ENCODE results near the gene CALD1. TPM values are rescaled to one million over a fixed set of nuclear protein-coding genes. Genes with fewer than 3 reads are reported as not detected.

The CALD1 gene
- total RNA-seq, 4 donors from 2014 or later: 162 to 401 (median 226) TPM

DNA sequence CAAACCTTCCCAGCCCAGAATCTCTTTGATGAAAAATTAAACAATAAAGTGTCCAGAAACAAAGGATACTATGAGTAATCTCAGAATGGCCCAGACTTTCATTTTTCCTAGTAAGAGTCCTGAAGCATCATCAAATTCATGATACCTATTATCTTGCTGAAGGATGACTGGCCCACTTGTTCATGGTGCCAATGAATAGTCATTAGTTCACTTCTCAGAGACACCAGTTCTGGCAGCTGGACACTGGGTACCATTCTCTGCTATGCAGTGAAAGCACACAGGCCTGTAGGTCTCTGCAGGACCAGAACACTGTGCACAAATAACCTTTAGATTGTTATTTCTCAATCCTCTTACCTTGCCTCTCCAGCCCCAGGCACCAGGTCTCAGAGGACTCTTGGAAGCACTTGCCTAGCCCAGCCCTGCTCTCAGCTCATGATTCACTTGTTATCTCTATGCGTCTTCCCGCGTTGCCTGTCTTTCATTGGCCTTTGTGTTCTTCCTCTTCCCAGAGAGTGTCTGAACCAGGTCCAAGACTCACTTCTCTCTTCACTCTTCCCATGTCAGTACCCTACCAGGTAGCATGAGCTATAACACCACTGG is 108.8 kb downstream of the CALD1 start:
- DNase-seq: no peak
- TF ChIP-seq, protein P1, sequence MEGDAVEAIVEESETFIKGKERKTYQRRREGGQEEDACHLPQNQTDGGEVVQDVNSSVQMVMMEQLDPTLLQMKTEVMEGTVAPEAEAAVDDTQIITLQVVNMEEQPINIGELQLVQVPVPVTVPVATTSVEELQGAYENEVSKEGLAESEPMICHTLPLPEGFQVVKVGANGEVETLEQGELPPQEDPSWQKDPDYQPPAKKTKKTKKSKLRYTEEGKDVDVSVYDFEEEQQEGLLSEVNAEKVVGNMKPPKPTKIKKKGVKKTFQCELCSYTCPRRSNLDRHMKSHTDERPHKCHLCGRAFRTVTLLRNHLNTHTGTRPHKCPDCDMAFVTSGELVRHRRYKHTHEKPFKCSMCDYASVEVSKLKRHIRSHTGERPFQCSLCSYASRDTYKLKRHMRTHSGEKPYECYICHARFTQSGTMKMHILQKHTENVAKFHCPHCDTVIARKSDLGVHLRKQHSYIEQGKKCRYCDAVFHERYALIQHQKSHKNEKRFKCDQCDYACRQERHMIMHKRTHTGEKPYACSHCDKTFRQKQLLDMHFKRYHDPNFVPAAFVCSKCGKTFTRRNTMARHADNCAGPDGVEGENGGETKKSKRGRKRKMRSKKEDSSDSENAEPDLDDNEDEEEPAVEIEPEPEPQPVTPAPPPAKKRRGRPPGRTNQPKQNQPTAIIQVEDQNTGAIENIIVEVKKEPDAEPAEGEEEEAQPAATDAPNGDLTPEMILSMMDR (IDR thresholded peaks at IDR 0.05): no peak
- TF ChIP-seq POLR2AphosphoS5 (IDR thresholded peaks at IDR 0.05): no peak
- TF ChIP-seq EP300 (IDR thresholded peaks at IDR 0.05; ENCODE audit: low read depth): no peak
- no peak for TF ChIP-seq POLR2A (IDR thresholded peaks at IDR 0.05)
- no peaks in the 10 kb centered on the region for H3K9me3 ChIP-seq
- in situ Hi-C loops (cut with MboI; ENCODE audit: low pct_ligation_motif_present in 1 of 4, low pct_unique_long_range_greater_than_20kb in 1 of 4, low sequenced_read_pairs in 3 of 4) (no loop called here), intact Hi-C loops (cut with DNase I; ENCODE audit: low total_unique reads) (no loop called here)
- H3K36me3 ChIP-seq: no peaks in the 10 kb centered on the region
- H3K27ac ChIP-seq: peak overlapping the region in 2 of 4 donors; percentile 28 to 77
- peaks cover 6% of the 10 kb centered on the region for H3K27me3 ChIP-seq
- H3K4me3 ChIP-seq: no peak overlapping the region
- WGBS, 2 donors (ENCODE audit: low coverage in 1 of 2): 80% methylated on average over 3 of the region's 3 CpGs; no CpG with 5 or more reads in 1 of the 2 donors
- peaks cover 10 to 35% (median 15%) of the 10 kb centered on the region in 4 donors for H3K4me1 ChIP-seq

DNA sequence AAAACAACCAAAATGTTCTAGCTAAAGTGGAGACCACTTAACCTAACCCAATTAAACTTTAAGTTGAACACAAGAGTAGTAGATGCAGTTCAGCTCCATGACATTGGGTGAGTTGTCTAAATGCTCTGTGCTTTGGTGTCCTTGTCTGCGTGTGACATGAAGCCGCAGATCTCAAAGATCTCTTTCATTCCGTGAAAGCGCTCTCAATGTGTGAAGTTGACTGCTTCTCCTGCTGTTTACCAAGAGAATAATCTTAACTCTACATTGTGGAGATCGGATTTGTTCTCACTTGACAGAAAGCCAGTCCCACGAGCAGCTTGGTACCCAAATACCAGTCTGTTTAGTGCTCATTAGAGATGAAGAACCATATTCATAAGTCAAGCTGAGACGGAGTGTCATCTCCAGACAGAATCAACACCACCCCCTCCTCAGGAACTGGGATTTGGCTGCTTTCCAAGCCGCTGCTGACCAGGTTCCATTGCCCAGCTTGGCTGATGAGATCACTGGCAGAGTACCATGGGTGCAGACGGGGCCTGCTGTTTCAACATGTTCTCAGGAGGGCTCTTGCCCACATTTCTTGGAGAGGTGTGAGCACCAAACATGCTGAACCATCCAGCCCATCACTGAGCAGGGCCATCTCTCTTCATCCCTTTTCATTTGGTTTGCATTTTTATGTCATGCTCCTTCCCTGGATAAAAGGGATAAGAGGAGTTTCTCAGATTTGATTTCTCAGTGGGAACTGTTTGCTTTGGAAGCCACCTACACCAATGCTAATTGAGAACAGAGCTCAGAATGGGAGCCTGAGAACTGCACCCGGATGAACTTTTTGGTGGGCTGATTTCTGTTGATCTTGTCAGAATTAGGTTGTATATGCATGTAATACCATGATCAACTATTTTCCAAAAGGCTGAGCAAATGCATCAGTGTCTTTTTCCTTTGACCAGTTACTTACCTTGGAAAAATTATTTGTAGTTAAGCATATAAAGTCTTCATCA is 111.1 kb downstream of the CALD1 start:
- Histone ChIP-seq H3K36me3 (no peaks in the 10 kb centered on the region), H3K9me3 (no peaks in the 10 kb centered on the region), H3K4me1 (peaks cover 9 to 36% (median 14%) of the 10 kb centered on the region in 4 donors), H3K27ac (peak overlapping the region; percentile 74 to 85 (median 78)), H3K27me3 (peaks cover 6% of the 10 kb centered on the region), H3K4me3 (peak overlapping the region in 2 of 4 donors; percentile 17 to 41)
- TF ChIP-seq EP300 (IDR thresholded peaks at IDR 0.05; ENCODE audit: low read depth) (no peak), POLR2AphosphoS5 (IDR thresholded peaks at IDR 0.05) (peak in 1 of 3 donors; percentile 9)
- WGBS, 2 donors (ENCODE audit: low coverage in 1 of 2): 76% methylated on average over 10 of the region's 10 CpGs; no CpG with 5 or more reads in 1 of the 2 donors
- no peak for DNase-seq
- intact Hi-C loops (cut with DNase I; ENCODE audit: low total_unique reads) (no loop called here), in situ Hi-C loops (cut with MboI; ENCODE audit: low pct_ligation_motif_present in 1 of 4, low pct_unique_long_range_greater_than_20kb in 1 of 4, low sequenced_read_pairs in 3 of 4) (no loop called here)

DNA sequence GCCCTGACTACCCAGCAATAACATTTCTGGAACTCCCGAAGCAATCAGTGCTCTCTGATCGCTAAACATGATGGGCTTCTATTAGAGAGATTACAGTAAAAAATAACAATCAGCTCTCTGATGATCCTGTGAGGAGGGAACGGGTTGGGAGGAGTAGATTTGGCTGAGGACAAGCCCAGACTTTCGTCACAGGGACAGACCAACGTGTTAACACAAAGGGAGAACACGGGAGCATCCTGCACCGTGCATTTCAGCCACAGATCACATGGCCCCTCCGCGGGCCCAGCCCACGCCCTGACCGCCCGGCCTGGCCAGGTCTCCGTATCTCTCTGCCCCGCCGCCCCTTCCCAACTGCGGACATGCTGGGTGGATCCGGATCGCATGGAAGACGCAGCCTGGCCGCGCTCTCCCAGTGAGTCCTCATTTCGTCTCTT is 111.8 kb downstream of the CALD1 start:
- intact Hi-C loops (cut with DNase I; ENCODE audit: low total_unique reads): no loop called here
- DNase-seq: peak; percentile 47
- WGBS, 2 donors (ENCODE audit: low coverage in 1 of 2): 23 to 28% methylated on average over 10 to 22 of the region's 22 CpGs
- no peaks in the 10 kb centered on the region for H3K36me3 ChIP-seq
- TF ChIP-seq POLR2AphosphoS5 (IDR thresholded peaks at IDR 0.05): peak; percentile 53 to 67 (median 62)
- TF ChIP-seq, protein P1 (IDR thresholded peaks at IDR 0.05): no peak
- peak; percentile 23 for TF ChIP-seq POLR2A (IDR thresholded peaks at IDR 0.05)
- TF ChIP-seq EP300 (IDR thresholded peaks at IDR 0.05; ENCODE audit: low read depth): no peak
- no peaks in the 10 kb centered on the region for H3K9me3 ChIP-seq
- H3K4me1 ChIP-seq: peaks cover 6 to 28% (median 10%) of the 10 kb centered on the region in 4 donors
- H3K4me3 ChIP-seq: peak overlapping the region in 3 of 4 donors; percentile 15 to 41 (median 17)
- in situ Hi-C loops (cut with MboI; ENCODE audit: low pct_ligation_motif_present in 1 of 4, low pct_unique_long_range_greater_than_20kb in 1 of 4, low sequenced_read_pairs in 3 of 4): no loop called here
- peak overlapping the region; percentile 74 to 85 (median 78) for H3K27ac ChIP-seq
- peaks cover 6% of the 10 kb centered on the region for H3K27me3 ChIP-seq

DNA sequence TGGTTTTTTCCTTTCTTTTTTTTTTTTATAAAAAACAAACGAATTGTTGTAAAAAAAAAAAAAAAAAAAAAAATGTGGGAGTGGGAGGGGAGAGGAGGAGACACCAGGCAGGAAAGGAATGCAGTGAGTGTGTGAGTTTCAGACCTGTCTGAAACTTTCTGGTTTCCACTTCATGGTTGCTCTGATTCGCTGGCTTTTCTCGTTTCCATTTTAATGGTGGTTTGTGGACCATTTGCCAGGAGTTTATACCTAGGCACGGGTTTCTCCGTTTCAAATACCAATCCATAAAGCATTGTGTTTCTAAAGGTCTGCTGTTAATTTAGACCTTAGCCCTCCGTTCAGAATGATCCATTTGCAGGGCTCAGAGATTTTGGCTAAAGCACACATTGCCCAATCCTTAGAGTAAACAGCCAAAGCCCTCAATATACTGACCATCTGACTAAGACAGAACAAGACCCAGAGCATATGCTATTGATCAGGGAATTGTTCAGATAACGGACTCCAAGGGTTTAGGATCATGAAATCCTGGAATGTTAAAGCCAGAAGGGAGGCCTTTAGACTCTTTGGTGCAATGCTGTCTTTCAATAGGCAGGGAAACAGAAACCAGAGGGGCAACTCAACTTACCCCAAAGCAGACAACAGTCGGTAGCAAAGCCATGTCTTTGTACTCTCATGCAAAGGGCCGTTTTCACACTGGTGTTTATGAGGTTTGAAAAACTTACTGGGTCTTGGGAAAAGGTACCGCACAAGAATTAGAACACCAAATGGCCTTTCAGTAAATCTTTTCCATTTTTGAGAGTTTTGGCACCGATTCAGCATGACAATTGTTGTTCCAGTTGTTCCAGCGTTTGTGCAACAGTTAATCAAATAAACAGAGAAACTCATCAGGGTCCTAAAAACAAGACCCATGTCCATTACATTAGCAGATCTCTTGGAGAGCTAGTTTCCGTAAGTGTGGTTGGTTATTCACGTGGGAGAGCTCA is 112.6 kb downstream of the CALD1 start:
- intact Hi-C loops (cut with DNase I; ENCODE audit: low total_unique reads) (no loop called here), in situ Hi-C loops (cut with MboI; ENCODE audit: low pct_ligation_motif_present in 1 of 4, low pct_unique_long_range_greater_than_20kb in 1 of 4, low sequenced_read_pairs in 3 of 4) (no loop called here)
- Histone ChIP-seq H3K27ac (peak overlapping the region; percentile 74 to 85 (median 78)), H3K4me3 (peak overlapping the region; percentile 1 to 41 (median 16)), H3K9me3 (no peaks in the 10 kb centered on the region), H3K4me1 (peaks cover 4 to 21% (median 5%) of the 10 kb centered on the region in 4 donors), H3K36me3 (no peaks in the 10 kb centered on the region), H3K27me3 (peaks cover 6% of the 10 kb centered on the region)
- no peak for DNase-seq
- TF ChIP-seq POLR2AphosphoS5 (IDR thresholded peaks at IDR 0.05) (peak in 1 of 3 donors; percentile 5), POLR2A (IDR thresholded peaks at IDR 0.05) (no peak), EP300 (IDR thresholded peaks at IDR 0.05; ENCODE audit: low read depth) (no peak)
- 22 to 41% methylated on average over 7 to 14 of the region's 14 CpGs for WGBS, 2 donors (ENCODE audit: low coverage in 1 of 2)
